Hepatocyte (in vitro differentiated cells): ENCODE data around the gene CBX4. TPM values are rescaled to one million over a fixed set of nuclear protein-coding genes. Genes with fewer than 3 reads are reported as not detected.

Experiments used
- DNase-seq: peaks from one replicate; pipeline ENCODE4 v3.0.0-alpha.2; 2016; ENCODE audit warnings: low spot score
- H2AFZ ChIP-seq: fragments of 200-600 bp; sonication (generic); 2 replicates; pipeline ENCODE4 v1.6.0; 2016; ENCODE audit warnings: antibody characterized with exemption, mild to moderate bottlenecking
- H3K27ac ChIP-seq: fragments of 200-600 bp; sonication (generic); 2 replicates; pipeline ENCODE4 v1.5.1; 2016; ENCODE audit warnings: mild to moderate bottlenecking
- H3K27me3 ChIP-seq: fragments of 200-600 bp; sonication (generic); 2 replicates; pipeline ENCODE4 v1.6.1; 2016
- H3K36me3 ChIP-seq: fragments of 200-600 bp; sonication (generic); replicated peaks from 2 replicates; pipeline ENCODE4 v1.5.1; 2016; ENCODE audit warnings: low read depth; ENCODE audit not compliant: insufficient read depth
- H3K4me1 ChIP-seq: fragments of 200-600 bp; sonication (generic); 2 replicates; pipeline ENCODE4 v1.5.1; 2016; ENCODE audit warnings: mild to moderate bottlenecking, moderate library complexity; ENCODE audit not compliant: insufficient read depth
- H3K4me2 ChIP-seq: fragments of 200-600 bp; sonication (generic); 2 replicates; pipeline ENCODE4 v1.6.0; 2016
- H3K4me3 ChIP-seq: fragments of 200-600 bp; sonication (generic); 2 replicates; pipeline ENCODE4 v1.5.1; 2016; ENCODE audit warnings: mild to moderate bottlenecking
- H3K79me2 ChIP-seq: fragments of 200-600 bp; sonication (generic); 2 replicates; pipeline ENCODE4 v1.6.0; 2017; ENCODE audit warnings: mild to moderate bottlenecking
- H3K9me2 ChIP-seq: fragments of 200-600 bp; sonication (generic); replicated peaks from 2 replicates; pipeline ENCODE4 v1.6.0; 2017; ENCODE audit warnings: mild to moderate bottlenecking; ENCODE audit not compliant: insufficient read depth
- H3K9me3 ChIP-seq: fragments of 200-600 bp; sonication (generic); 2 replicates; pipeline ENCODE4 v1.5.1; 2016; ENCODE audit warnings: low read depth, mild to moderate bottlenecking
- H4K20me1 ChIP-seq: fragments of 200-600 bp; sonication (generic); 2 replicates; pipeline ENCODE4 v1.6.0; 2016; ENCODE audit warnings: mild to moderate bottlenecking; ENCODE audit not compliant: insufficient read depth, poor library complexity, severe bottlenecking
- CTCF ChIP-seq: fragments of 200-600 bp; sonication (generic); IDR thresholded peaks from 2 replicates; pipeline ENCODE4 v1.5.1; 2016; ENCODE audit warnings: antibody characterized with exemption, mild to moderate bottlenecking; ENCODE audit not compliant: poor library complexity
- EZH2 ChIP-seq: fragments of 200-600 bp; sonication (generic); IDR thresholded peaks from 2 replicates; pipeline ENCODE4 v1.6.1; 2016; ENCODE audit warnings: antibody characterized with exemption, mild to moderate bottlenecking, borderline replicate concordance
- EZH2phosphoT487 ChIP-seq: fragments of 200-600 bp; sonication (generic); IDR thresholded peaks from one replicate; pipeline ENCODE4 v1.6.1; 2018; ENCODE audit warnings: antibody characterized with exemption, mild to moderate bottlenecking, low read depth, moderate library complexity; ENCODE audit not compliant: unreplicated experiment, severe bottlenecking
- WGBS: methylation state at CpG from one replicate; pipeline ENCODE4 v1.1.6; 2016; ENCODE audit warnings: low lambda C conversion rate; ENCODE audit errors: missing lambda C conversion rate; 5-methylcytosine and 5-hydroxymethylcytosine counted together
- polyA plus RNA-seq: library from polyadenylated mRNA; unstranded; fragments of >200 nt; fragmentation: Nextera tagmentation; extraction: Ambion mirVana; gene quantifications from 2 replicates; pipeline ENCODE4 v1.2.1, GENCODE V29; 2016
- total RNA-seq: library from RNA; depleted of rRNA; stranded (reverse); fragments of >200 nt; gene quantifications from 2 replicates; pipeline ENCODE4 v1.2.3, GENCODE V29; 2014

CBX4 gene
- total and polyA plus RNA-seq, 2 experiments from 2014 or later: 56.1 to 86.7 TPM

- Histone ChIP-seq H3K79me2 (no peaks in the 10 kb centered on the region), H4K20me1 (no peaks in the 10 kb centered on the region), H3K4me3 (no peak overlapping the region), H3K9me2 (no peaks in the 10 kb centered on the region), H3K9me3 (no peaks in the 10 kb centered on the region), H3K27me3 (no peaks in the 10 kb centered on the region), H3K4me2 (no peak overlapping the region), H3K27ac (no peak overlapping the region), H3K4me1 (no peaks in the 10 kb centered on the region), H2AFZ (no peak overlapping the region), H3K36me3 (no peaks in the 10 kb centered on the region)
- no peak for TF ChIP-seq CTCF
- TF ChIP-seq EZH2: no peak
- no peak for TF ChIP-seq EZH2phosphoT487
- DNase-seq: peak; percentile 1
- 95% methylated on average over 10 of the region's 10 CpGs for WGBS
These were observed 33.5 kb upstream of the CBX4 start for GRCh38 chr17:79872762-79873161.

GRCh38 chr17:79871131-79871530 is 31.9 kb upstream of the CBX4 start:
- no peaks in the 10 kb centered on the region for H4K20me1 ChIP-seq
- H3K36me3 ChIP-seq: no peaks in the 10 kb centered on the region
- DNase-seq: peak; percentile 2
- no peak overlapping the region for H3K27ac ChIP-seq
- H3K9me2 ChIP-seq: no peaks in the 10 kb centered on the region
- no peaks in the 10 kb centered on the region for H3K79me2 ChIP-seq
- no peaks in the 10 kb centered on the region for H3K27me3 ChIP-seq
- WGBS: 93% methylated on average over 18 of the region's 18 CpGs
- TF ChIP-seq EZH2phosphoT487 (no peak), EZH2 (no peak), CTCF (no peak)
- H3K9me3 ChIP-seq: no peaks in the 10 kb centered on the region
- H3K4me3 ChIP-seq: no peak overlapping the region
- H3K4me1 ChIP-seq: no peaks in the 10 kb centered on the region
- no peak overlapping the region for H3K4me2 ChIP-seq
- H2AFZ ChIP-seq: no peak overlapping the region

- Histone ChIP-seq H2AFZ (no peak overlapping the region), H4K20me1 (no peaks in the 10 kb centered on the region), H3K9me2 (no peaks in the 10 kb centered on the region), H3K27ac (no peak overlapping the region), H3K4me3 (no peak overlapping the region), H3K9me3 (no peaks in the 10 kb centered on the region), H3K4me2 (no peak overlapping the region), H3K36me3 (no peaks in the 10 kb centered on the region), H3K4me1 (no peaks in the 10 kb centered on the region), H3K27me3 (no peaks in the 10 kb centered on the region), H3K79me2 (no peaks in the 10 kb centered on the region)
- TF ChIP-seq CTCF (no peak), EZH2phosphoT487 (no peak), EZH2 (no peak)
- DNase-seq: peak; percentile 1
- 93% methylated on average over 15 of the region's 15 CpGs for WGBS
These were observed 31.3 kb upstream of the CBX4 start for GRCh38 chr17:79870540-79870939.
